Endometrial microvascular endothelial cells (primary cell): ENCODE results near the gene XAGE1B. TPM values are rescaled to one million over a fixed set of nuclear protein-coding genes. Genes with fewer than 3 reads are reported as not detected.
"Not testable (repeated sequence)": the region's sequence is repeated elsewhere in the genome, so short reads cannot be mapped to it uniquely, and the experiment has no call there.

Source experiments
- in situ Hi-C: cut with HindIII; loops from 2 replicates; pipeline ENCODE4 v1.10.0; 2017; ENCODE audit warnings: low sequenced_read_pairs, low pct_unique_long_range_greater_than_20kb; ENCODE audit errors: inconsistent ontology term
- total RNA-seq: library from RNA; depleted of rRNA; stranded (reverse); fragments of >200 nt; gene quantifications from one replicate; pipeline ENCODE4 v1.2.3, GENCODE V29; 2015; ENCODE audit errors: inconsistent ontology term

Gene XAGE1B, protein sequence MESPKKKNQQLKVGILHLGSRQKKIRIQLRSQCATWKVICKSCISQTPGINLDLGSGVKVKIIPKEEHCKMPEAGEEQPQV
- not detected for total RNA-seq

DNA sequence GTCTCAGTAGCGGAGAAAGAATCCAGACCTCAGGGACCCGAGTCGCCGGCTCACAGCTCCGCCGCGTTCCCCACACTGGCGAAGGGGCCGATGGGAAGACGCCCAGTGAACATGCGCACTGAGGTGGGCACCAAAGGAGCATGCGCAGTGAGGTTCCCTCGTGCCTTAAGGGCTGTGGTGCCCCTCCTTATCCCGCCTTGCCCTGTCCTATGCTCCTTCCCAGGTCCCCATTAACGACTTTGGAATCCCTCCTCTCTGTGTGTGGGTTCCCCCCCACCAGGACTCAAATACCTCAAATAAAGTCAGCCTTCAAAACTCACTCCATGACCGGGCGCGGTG, at the start of gene XAGE1B:
XAGE1B (minus strand) TSS at position 77 of the 339 bp plus-strand sequence. CDS start 1,536 bp downstream, outside the sequence.
- in situ Hi-C loops, result not testable (repeated sequence)

DNA sequence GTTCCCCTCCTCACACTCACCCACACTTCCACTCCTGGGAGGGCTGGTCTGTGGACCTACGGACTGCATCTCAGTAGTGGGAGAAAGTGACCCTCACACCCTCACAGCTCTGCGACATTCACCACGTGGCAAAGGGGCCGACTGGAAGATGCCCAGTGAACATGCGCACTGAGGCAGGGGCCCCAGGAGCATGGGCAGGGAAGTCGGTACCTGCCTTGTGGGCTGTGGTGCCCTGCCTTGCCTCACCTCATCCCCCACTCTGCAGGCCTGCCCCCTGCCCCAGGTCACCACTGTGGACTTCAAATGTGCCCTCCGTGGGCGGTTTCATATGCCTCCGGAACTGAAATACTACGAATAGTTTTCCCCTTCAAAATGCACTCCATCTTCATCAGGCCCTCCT, 46.2 kb upstream of the XAGE1B start:
- in situ Hi-C loops, result no loop called here

DNA sequence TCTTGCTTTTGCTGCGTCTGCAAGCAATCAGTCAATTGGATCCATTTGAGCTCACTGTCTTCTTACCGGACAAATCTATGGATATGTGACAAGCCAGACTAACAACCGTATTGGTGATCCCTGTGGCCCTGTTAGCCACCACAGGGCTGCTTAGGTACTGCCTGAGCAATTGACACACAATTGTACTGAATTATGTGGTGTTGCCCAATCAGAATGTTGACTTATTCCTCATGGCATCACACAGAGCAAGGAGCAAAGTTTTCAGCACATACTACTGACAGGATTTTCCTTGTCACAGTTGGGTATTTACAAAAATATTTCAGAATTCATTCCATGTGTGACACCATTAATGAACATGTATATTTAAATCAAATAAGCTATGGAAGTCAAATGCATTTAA, 41.3 kb upstream of the XAGE1B start:
- in situ Hi-C loops, result no loop called here

DNA sequence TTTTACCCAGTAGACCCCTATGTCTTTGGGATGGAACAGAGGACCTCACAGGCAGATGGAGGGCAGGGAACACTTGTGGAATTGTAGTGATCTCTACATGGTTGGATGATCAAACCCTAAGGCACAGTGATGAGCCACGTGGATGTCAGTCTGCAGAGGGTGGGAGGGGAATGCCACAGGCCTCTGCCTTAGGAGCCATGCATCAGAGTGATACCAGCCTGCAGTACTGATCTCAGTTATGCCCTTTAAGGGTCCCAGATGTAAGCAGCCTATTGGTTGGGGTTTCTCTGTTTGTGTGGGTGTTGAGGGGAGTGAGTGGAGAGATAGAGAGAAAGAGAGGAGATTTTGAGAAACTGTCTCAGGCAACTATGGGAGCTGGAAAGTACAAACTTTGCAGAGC, 39.9 kb upstream of the XAGE1B start:
- in situ Hi-C loops, result no loop called here

DNA sequence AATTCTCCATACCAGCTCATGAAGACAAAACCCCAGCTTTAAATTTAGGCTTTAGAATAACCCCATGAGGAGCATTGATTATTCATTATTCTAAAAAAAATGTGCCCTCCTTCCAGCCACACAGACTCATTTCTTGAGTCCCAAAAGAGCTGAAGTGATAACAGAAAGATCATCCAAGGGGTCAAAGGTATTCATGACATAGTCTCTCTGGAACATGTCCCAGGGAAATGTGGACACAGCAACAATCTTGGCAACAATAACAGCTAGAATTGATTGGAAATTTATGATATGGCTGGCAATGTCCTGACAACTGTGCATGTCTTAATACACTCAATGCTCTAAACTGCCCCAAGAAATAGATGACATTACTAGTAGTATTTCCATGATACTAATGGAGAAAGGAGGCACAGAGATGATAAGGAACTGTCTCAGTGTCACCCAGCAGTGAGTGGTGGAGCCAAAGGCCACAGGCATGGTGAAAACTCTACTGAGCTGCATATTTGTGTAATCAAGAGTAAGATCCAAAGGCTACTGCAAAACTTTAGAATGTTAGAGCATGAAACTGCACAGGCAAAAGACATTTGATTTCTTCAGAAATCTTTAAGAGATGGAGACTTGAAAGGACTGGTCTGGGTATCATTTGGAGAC, 37.3 kb upstream of the XAGE1B start:
- in situ Hi-C loops, result no loop called here

DNA sequence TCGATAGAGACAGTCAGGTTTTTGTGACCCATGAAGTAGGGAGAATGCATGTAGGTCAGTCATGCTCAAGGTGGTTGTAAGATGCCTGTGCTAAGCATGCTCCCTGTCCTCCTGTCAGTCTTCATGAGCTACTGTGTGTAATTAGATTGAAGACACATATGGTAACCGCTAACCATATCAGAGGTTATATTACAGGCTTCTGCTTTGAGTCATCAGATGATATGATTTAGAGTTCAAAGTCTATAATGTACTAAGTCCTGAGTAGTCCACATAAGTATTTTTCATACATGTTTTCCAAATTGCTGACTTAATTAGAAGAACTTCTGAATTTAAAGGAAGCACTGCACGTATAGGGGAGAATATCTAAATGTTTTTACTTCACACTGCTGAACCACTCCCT, 31.9 kb upstream of the XAGE1B start:
- in situ Hi-C loops, result not testable (repeated sequence)

DNA sequence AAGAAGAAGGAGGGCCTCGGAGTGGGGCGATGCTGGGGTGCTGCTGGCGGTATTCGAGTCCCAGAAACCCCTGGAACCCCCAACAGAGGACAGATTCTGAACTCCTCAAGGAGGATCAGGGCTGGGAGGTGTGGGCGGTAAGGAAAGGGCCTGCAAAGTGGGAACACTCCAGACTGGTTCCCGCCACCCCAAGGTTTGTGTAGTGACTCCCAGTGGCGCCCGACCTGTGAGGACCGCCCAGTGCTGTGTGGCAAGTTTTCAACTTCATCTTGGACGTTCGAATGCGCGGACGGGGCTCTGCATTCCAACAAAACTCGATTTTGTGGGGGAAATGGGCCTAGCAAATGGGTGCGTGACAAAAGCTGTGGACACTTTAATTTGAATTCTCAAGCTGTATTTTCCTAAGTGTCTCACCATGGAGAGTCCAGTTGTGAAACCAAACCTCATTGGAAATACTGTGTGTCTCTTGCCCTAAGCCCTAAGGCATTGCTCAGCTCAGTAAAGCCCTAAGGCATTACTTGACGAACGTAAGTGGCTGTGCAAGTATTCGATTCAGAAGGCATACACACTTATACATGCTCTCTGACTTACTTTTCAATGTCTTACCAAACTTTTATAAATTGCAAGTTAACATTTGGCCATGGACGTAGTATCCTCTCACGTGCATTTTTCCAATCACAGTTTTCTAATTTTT, 27.4 kb upstream of the XAGE1B start:
- in situ Hi-C loops, result no loop called here

DNA sequence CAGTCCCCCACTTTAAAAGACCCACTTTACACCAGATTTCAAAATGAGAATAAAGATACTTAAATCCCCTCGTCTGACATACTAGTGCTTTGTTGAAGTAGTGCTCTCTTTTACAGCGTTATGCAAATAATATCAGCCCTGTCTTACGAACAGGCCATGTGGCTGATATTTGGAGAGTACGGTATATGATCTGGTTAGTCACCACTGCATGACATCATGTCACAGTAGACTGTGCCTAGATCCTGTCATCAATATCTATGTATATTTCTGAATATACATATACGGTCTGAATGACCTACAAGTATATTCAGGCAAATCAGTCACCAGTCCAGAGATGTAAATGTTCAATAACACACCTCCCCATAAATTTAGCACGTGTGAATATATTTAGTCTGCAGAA, 25.4 kb upstream of the XAGE1B start:
- in situ Hi-C loops, result no loop called here

DNA sequence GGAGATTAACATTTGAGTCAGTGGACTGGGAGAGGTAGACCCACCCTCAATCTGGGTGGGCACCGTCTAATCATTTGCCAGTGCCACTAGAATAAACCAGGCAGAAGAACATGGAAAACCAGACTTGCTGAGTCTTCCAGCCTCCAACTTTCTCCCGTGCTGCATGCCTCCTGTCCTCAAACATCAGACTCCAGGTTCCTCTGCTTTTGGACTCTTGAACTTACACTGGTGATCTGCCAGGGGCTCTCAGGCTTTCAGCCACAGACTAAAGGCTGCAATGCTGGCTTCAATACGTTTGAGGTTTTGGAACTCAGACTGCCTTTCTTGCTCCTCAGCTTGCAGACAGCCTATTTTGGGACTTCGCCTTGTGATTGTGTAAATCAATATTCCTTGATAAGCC, 24.2 kb upstream of the XAGE1B start:
- in situ Hi-C loops, result not testable (repeated sequence)

DNA sequence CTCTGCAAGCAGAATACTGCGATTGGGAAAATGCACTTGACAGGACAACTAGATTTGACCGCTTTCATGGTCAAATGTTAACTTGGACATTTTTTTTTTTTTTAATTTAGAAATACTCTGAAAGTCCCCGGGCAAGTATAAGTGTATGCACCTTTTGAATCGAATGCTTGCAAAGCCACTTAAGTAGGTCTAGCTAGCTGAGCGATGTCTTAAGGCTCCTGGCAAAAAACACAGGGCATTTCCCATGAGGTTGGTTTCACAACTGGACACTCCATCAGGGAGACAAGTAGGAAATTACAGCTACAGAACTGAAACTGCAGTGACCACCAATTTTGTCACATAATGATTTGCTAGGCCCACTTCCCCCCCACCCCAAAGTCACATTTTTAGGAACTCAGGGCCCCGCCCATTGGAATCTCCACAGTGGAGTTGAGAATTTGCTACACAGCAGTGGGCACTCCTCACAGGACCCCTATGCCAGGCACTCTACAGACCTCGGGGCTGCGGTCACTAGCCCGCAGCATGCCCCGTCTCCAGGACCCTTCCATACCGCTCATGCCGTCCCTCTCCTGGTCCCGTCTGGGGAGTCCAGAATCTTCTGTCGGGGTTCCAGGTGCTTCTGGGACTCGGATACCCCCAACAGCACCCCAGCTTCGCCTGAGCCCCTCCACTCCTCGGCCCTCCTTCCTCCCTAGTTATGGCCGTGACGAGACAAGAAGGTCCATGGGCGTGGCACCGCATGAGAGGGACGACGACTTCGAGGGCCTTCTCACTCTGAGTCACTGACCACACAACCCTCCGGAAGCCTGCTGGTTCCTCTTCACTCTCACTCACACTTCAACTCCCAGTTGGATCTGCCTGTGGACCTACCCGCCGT, 515 bp downstream of the XAGE1B start:
- in situ Hi-C loops, result not testable (repeated sequence)

DNA sequence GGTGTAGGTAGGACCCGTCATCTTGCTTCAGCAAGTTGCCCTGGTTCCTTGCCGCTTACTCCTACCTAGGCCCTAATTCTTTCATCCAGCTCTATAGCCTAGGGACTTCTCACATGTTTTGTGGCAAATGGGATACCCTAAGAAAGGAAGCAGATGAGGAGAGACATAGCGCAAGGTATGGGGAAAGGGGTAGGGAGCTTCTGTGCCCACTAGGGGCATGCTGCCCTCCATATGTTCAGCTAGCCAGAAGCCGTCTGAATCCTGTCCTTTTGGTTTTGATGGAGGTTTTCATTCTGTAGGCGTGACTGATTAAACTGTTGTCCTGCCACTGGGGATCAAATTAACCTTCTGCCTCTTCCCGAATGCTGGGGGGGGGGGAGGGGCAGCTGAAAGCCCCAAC, 5.7 kb downstream of the XAGE1B start:
- in situ Hi-C loops, result not testable (repeated sequence)

DNA sequence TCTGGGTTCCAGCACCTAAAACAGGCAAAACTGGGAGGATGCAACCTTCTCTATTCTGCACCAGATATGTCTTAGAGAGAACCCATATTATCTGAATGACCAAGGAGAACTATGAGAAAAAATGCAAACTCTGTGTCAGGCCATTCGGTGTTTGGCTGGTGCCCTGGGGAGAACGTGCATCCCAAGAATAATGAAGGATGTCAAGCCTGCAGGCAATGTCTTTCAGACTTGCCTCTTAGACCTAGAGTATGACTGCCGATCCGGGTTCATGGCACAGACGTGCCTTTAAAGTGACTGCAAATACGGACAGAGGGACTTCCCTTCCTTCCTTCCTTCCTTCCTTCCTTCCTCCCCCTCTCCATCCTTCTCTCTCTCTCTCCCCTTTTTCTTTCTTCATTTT, 6.9 kb downstream of the XAGE1B start:
- in situ Hi-C loops, result no loop called here

DNA sequence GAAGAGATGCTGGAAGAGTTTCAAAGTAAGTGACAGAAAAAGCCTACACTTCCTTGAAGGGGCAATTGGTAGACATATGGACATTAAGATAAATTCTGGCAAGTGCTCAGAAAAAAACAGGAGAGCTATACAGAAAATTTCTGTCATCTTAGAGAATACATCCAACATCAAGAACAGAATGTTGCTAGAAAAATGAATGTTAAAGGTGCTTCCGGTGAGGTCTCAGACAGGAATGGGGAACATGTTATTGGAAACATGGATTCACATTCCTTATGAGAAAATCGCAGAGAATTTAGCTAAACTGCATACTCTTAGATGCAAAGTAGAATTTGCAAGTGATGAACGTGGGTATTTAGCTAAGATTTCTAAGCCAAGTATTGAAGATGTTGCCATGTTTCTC, 9.5 kb downstream of the XAGE1B start:
- in situ Hi-C loops, result no loop called here

DNA sequence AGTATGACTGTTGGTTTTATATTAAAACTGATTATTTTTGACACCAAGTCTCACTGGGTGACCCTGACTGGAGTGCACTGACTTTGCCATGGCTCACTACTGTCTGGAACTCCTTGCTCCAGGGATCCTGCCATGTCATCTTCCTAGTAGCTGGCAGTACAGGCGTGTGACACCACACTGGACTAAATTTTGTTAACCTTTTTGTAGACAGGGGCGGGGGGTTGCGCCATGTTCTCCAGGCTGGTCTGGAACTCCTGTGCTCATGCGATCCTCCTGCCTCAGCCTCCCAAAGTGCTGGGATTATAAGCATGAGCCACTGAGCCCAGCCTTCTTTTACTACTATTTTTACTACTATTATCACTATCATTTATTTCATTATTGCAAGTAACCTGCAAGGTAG, 12.3 kb downstream of the XAGE1B start:
- in situ Hi-C loops, result no loop called here

DNA sequence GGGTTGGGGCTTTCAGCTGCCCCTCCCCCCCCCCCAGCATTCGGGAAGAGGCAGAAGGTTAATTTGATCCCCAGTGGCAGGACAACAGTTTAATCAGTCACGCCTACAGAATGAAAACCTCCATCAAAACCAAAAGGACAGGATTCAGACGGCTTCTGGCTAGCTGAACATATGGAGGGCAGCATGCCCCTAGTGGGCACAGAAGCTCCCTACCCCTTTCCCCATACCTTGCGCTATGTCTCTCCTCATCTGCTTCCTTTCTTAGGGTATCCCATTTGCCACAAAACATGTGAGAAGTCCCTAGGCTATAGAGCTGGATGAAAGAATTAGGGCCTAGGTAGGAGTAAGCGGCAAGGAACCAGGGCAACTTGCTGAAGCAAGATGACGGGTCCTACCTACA, 15.5 kb downstream of the XAGE1B start:
- in situ Hi-C loops, result not testable (repeated sequence)

DNA sequence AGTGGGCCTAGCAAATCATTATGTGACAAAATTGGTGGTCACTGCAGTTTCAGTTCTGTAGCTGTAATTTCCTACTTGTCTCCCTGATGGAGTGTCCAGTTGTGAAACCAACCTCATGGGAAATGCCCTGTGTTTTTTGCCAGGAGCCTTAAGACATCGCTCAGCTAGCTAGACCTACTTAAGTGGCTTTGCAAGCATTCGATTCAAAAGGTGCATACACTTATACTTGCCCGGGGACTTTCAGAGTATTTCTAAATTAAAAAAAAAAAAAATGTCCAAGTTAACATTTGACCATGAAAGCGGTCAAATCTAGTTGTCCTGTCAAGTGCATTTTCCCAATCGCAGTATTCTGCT, 20.5 kb downstream of the XAGE1B start:
- in situ Hi-C loops, result not testable (repeated sequence)

DNA sequence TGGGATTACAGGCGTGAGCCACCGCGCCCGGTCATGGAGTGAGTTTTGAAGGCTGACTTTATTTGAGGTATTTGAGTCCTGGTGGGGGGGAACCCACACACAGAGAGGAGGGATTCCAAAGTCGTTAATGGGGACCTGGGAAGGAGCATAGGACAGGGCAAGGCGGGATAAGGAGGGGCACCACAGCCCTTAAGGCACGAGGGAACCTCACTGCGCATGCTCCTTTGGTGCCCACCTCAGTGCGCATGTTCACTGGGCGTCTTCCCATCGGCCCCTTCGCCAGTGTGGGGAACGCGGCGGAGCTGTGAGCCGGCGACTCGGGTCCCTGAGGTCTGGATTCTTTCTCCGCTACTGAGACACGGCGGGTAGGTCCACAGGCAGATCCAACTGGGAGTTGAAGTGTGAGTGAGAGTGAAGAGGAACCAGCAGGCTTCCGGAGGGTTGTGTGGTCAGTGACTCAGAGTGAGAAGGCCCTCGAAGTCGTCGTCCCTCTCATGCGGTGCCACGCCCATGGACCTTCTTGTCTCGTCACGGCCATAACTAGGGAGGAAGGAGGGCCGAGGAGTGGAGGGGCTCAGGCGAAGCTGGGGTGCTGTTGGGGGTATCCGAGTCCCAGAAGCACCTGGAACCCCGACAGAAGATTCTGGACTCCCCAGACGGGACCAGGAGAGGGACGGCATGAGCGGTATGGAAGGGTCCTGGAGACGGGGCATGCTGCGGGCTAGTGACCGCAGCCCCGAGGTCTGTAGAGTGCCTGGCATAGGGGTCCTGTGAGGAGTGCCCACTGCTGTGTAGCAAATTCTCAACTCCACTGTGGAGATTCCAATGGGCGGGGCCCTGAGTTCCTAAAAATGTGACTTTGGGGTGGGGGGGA, 21.1 kb downstream of the XAGE1B start, which contains the start of gene XAGE1A:
XAGE1A (plus strand) TSS at position 264 of the 874 bp plus-strand sequence. CDS start 1,554 bp downstream, outside the sequence.
- in situ Hi-C loops, result not testable (repeated sequence)

DNA sequence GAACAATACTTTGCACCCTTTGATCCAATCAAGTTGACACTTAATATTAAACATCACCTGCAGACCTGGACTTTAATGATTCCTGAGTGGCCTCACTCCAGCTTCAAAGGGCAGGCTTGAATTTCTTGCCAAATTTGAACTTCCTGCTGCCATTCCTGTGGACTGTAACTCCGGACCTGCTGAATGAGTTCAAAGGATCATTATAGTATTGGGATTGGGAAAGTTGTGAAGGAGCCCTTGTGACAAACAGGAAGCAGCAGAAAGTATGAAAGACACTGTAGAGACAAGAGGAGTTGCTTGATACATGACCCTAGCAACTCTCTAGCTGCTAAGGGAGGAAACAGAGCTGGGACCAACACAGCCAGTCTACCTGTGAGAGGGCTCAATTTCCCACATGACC, 45.6 kb downstream of the XAGE1B start:
- in situ Hi-C loops, result not testable (repeated sequence)
